Sigmoid colon (tissue), 4 donors: ENCODE data around the gene SNX5.

Experiments
- CTCF ChIP-seq, 4 experiments: fragments of 450-650 bp in 3 of 4; fragments of 200-600 bp in 1 of 4; IDR thresholded peaks; one replicate each; pipeline ENCODE4 v1.5.1; 2016 to 2019; ENCODE audit warnings: antibody characterized with exemption in 4 of 4, mild to moderate bottlenecking in 3 of 4, moderate library complexity in 2 of 4
- POLR2A ChIP-seq, 2 donors: fragments of 450-650 bp; IDR thresholded peaks; one replicate each; pipeline ENCODE4 v1.6.1; 2016; ENCODE audit warnings: antibody characterized with exemption in 2 of 2, mild to moderate bottlenecking in 2 of 2, moderate library complexity in 2 of 2
- POLR2AphosphoS5 ChIP-seq, 4 donors: sonication (generic); formaldehyde crosslinking; IDR thresholded peaks; one replicate each; pipeline ENCODE4 v1.6.1; 2017; ENCODE audit warnings: antibody characterized with exemption in 4 of 4

GRCh38 chr20:17990278-17990972 lies 21.8 kb upstream of the SNX5 start:
- no peak for TF ChIP-seq CTCF (IDR thresholded peaks at IDR 0.05)
- TF ChIP-seq POLR2AphosphoS5 (IDR thresholded peaks at IDR 0.05), result no peak
- no peak for TF ChIP-seq POLR2A (IDR thresholded peaks at IDR 0.05)
